COR-L47 (cell line): Measurements from ENCODE around the gene MARVELD3.
"Not testable (repeated sequence)": the region's sequence is repeated elsewhere in the genome, so short reads cannot be mapped to it uniquely, and the experiment has no call there.

Source experiments
- DNase-seq: peaks from one replicate; lab custom pipeline; 2025; lab: John Stamatoyannopoulos, UW

The MARVELD3 gene

DNA sequence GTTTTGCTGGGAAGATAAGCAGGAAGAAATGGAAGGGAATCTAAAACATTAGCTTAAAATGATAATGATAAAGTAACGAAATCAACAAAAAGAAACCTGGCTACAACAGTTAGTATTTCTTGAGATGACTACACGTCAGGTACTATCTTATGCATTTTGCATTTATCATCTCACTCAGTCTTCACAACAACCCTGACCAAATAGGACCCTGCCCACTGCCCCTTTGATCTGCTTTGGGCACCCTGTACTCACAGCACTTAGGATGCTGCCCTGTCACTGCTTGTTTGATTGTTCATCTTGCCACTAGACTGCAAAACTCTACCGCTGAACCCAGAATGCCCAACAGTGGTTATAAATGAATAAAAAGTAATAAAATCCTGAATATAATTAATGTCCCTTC lies 45.2 kb downstream of the MARVELD3 start:
- DNase-seq = no peak

DNA sequence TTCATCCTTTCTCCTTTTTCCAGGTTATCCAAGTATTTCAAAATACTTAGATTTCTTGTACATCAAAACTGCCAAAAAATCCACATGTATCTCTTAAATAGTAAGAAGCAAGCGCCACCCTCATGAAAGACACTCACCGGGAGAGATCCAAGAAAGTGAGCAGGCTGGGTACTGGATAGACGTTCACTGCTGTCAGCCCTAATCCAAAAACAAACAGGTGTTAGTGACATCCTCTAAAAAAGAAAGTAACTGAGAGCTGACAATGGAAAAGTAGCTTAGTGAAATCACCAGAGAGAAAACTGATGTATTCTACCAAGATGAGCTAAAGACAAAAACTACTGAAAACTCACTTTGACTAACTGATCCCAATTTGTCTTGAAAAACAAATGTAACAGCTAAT lies 46.1 kb downstream of the MARVELD3 start:
- DNase-seq = no peak

DNA sequence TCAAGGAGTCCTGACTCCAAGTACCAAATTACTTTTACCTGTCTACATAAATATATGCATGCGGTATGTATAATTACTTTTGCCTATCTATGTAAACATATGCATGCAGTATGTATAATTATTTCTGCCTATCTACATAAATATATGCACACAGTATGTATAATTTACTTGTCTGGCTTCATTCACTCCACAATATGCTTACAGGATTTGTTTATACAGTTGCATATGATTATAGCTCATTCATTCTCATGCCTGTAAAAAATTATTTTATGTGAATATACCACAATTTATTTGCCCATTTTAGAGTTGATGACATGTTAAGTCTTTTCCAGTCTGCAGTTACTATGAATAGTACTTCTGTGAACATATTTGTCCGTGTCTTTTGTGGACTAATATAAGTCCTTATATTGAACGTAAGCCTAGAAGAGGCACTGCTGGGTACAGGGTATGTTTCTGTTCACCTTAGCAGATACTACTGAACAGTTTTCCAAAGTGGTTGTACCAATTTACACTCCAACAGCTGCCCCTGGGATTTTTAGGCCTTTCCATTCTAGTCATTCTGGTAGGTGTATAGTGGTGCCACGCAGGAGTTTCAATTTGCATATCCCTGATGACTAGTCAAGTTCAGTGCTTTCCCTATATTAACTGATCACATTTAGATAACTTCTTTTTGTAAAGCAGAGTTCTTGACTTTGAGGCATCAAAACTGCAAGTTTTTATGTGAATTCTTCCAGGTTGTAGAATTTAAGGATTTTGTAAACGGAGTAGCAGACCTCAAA lies 47.0 kb downstream of the MARVELD3 start:
- no peak for DNase-seq

DNA sequence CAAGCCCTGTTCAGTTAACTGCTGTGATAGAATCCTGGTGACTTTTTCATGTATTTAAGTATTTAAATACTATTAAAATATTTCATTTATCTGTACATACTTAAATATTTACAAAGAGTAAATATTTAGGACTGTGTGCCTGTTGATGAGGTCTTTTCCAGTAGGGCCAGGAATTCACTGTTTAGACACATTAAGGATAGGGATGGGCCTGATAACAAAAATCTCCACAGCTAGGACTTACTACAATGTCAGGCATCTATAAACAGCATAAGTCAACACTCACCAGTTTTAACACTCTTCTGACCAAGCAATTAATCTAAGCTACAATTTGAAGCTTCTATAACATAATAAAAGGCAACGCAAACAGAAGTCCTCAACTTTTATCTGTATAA lies 47.6 kb downstream of the MARVELD3 start:
- DNase-seq = no peak

DNA sequence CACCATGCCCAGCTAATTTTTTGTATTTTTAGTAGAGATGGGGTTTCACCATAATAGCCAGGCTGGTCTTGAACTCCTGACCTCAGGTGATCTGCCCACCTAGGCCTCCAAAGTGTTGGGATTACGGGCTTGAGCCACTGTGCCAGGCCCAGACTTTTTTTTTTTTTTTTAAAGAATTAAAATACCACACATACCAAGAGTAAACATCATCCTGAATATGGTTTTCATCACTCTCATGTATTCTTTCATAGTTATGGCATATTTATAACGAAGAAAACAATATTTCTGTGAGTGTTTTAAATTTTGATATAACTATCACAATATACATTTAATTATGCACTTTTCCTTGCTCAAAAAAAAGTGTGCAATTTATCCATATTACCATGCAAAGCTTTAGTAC lies 48.2 kb downstream of the MARVELD3 start:
- DNase-seq = no peak

DNA sequence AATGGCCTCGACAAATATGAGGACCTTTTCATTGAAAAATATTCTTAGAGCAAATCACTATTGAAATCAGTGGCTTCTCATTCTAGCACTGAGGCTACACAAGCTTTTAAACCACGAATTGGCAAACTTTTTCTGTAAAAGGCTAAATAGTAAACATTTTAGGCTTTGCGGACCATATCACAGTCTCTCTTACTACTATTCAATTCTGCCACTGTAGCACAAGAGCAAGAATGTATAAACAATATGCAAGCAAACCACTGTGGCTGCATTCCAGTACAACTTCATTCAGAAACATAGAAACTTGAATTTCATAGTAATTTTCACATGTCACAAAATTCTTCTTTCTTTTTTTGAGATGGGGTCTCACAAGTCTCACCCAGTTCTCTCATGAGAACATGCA lies 49.4 kb downstream of the MARVELD3 start:
- no peak for DNase-seq

DNA sequence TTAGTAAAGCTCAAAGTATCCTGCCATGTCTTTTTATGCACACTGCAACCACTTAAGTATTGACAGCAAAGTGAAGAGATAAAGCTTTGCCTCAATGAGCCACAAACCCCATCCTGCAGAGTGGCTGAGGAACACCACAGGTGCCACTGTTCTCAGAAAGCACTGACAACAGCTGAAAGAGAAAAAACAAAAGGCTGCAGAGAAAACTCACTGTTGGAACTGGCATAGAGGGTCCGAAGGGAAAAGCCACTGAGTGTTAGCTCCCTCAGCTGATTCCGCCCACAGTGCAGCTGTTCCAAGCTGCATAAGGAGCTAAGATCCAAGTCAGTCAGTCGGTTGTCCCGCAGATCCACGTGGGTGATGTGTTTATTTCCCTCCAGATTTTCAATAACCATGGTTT lies 50.3 kb downstream of the MARVELD3 start:
- no peak for DNase-seq

DNA sequence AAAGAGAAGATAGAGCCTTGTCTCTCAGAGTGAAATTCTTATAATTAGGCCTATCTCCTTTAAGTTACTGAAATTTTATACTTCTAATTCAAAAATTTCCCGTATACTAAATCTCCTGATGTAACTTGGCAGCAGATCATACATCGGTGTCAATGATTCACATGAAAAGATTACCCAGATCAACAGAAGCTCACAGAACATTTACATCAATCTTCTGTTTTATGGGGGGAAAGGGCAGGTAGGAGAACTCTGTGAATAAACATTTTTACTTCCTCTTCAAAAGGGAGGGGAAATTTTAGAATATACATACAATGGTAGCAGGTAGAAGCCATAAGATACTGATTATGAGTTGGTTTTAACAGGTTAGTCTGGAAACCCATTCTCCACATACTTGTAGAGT lies 55.4 kb downstream of the MARVELD3 start:
- no peak for DNase-seq

DNA sequence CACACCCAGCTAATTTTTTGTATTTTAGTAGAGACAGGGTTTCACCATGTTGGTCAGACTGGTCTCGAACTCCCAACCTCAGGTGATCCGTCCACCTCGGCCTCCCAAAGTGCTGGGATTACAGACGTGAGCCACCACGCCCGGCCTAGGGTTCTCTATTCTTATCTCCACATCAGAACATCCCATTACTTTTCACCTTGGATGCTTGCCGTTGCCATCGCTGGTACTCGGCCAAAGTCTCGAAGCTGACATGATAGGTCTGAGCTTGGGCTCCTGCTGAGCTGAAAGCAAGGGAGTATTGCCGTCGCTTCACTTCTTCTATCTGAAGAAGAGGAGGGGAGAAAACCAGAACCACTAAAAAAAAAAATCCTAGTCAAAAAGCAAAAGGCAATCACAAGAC lies 58.3 kb downstream of the MARVELD3 start:
- DNase-seq = not testable (repeated sequence)
